WTC11 (cell line): ENCODE results near the gene MSL1. TPM values are rescaled to one million over a fixed set of nuclear protein-coding genes. Genes with fewer than 3 reads are reported as not detected.

Experiments used
- ATAC-seq: fragments of 200-7000 bp; cut with Tn5 transposase; 2 replicates; pipeline ENCODE4 v1.10.0; 2021; ENCODE audit warnings: mild to moderate bottlenecking, moderate library complexity
- CTCF ChIA-PET: fragments of 300-600 bp; sonication (Branson Sonifier 250); formaldehyde crosslinking; loops from one replicate; lab custom pipeline; 2021; ENCODE audit warnings: antibody characterized with exemption; lab: Charles Lee
- POLR2A ChIA-PET: fragments of 350-600 bp; sonication (Branson Sonifier 250); formaldehyde crosslinking; loops from one replicate; lab custom pipeline; 2021; ENCODE audit warnings: antibody characterized with exemption; lab: Charles Lee
- DNase-seq: peaks from one replicate; pipeline ENCODE4 v3.0.0; 2021; ENCODE audit warnings: low spot score
- H3K27ac Mint-ChIP-seq: 2 replicates; pipeline ENCODE4 v1.8.0; 2021; ENCODE audit warnings: mixed read lengths
- H3K27me3 Mint-ChIP-seq: 2 replicates; pipeline ENCODE4 v1.8.0; 2021; ENCODE audit warnings: low read depth, mild to moderate bottlenecking, moderate library complexity, mixed read lengths
- H3K36me3 Mint-ChIP-seq: 2 replicates; pipeline ENCODE4 v1.8.0; 2021; ENCODE audit warnings: mixed read lengths
- H3K4me1 Mint-ChIP-seq: 2 replicates; pipeline ENCODE4 v1.8.0; 2022; ENCODE audit warnings: mixed read lengths
- H3K4me3 Mint-ChIP-seq: 2 replicates; pipeline ENCODE4 v1.8.0; 2021; ENCODE audit warnings: mild to moderate bottlenecking, moderate library complexity, mixed read lengths
- H3K9me3 Mint-ChIP-seq: 2 replicates; pipeline ENCODE4 v1.8.0; 2021; ENCODE audit warnings: mixed read lengths
- ARID4B ChIP-seq: sonication (generic); formaldehyde crosslinking; IDR thresholded peaks from 2 replicates; pipeline ENCODE4 v1.8.0; 2023; ENCODE audit warnings: missing genetic modification reagents, mild to moderate bottlenecking, borderline replicate concordance
- CREB1 ChIP-seq: sonication (generic); formaldehyde crosslinking; IDR thresholded peaks from 2 replicates; pipeline ENCODE4 v1.8.0; 2023; ENCODE audit warnings: mild to moderate bottlenecking, missing genetic modification reagents
- E2F4 ChIP-seq: sonication (generic); formaldehyde crosslinking; IDR thresholded peaks from 2 replicates; pipeline ENCODE4 v1.8.1; 2022; ENCODE audit warnings: low read depth, mild to moderate bottlenecking, moderate library complexity, missing genetic modification reagents, borderline replicate concordance
- ESRRA ChIP-seq: sonication (generic); formaldehyde crosslinking; IDR thresholded peaks from 2 replicates; pipeline ENCODE4 v1.8.1; 2022; ENCODE audit warnings: mild to moderate bottlenecking, missing genetic modification reagents, borderline replicate concordance
- ETV6 ChIP-seq: sonication (generic); formaldehyde crosslinking; IDR thresholded peaks from 2 replicates; pipeline ENCODE4 v1.8.1; 2022; ENCODE audit warnings: mild to moderate bottlenecking, missing genetic modification reagents
- FOXJ3 ChIP-seq: sonication (generic); formaldehyde crosslinking; IDR thresholded peaks from 2 replicates; pipeline ENCODE4 v1.9.0; 2021; ENCODE audit warnings: missing genetic modification reagents, mild to moderate bottlenecking, borderline replicate concordance
- FOXK1 ChIP-seq: sonication (generic); formaldehyde crosslinking; IDR thresholded peaks from 2 replicates; pipeline ENCODE4 v1.8.0; 2022; ENCODE audit warnings: mild to moderate bottlenecking, moderate library complexity, missing genetic modification reagents
- GABPB1 ChIP-seq: sonication (generic); formaldehyde crosslinking; IDR thresholded peaks from 2 replicates; pipeline ENCODE4 v1.8.1; 2023; ENCODE audit warnings: mild to moderate bottlenecking, missing genetic modification reagents
- GRHL2 ChIP-seq: fragments of 250-450 bp; sonication (Bioruptor Pico); IDR thresholded peaks from 2 replicates; pipeline ENCODE4 v1.8.0; 2022; ENCODE audit warnings: mild to moderate bottlenecking, moderate library complexity; ENCODE audit not compliant: insufficient replicate concordance, severe bottlenecking
- JAZF1 ChIP-seq: fragments of 250-450 bp; sonication (Bioruptor Pico); IDR thresholded peaks from 2 replicates; pipeline ENCODE4 v1.9.0; 2021; ENCODE audit warnings: moderate library complexity, mild to moderate bottlenecking, inconsistent platforms
- NFATC4 ChIP-seq: fragments of 250-450 bp; sonication (Bioruptor Pico); IDR thresholded peaks from 2 replicates; pipeline ENCODE4 v1.9.0; 2021; ENCODE audit warnings: mild to moderate bottlenecking
- NR2C2 ChIP-seq: sonication (generic); formaldehyde crosslinking; IDR thresholded peaks from 2 replicates; pipeline ENCODE4 v1.8.0; 2022; ENCODE audit warnings: mild to moderate bottlenecking, missing genetic modification reagents
- SMAD4 ChIP-seq: sonication (generic); formaldehyde crosslinking; IDR thresholded peaks from 2 replicates; pipeline ENCODE4 v1.8.0; 2022; ENCODE audit warnings: mild to moderate bottlenecking, missing genetic modification reagents
- TP53 ChIP-seq: sonication (generic); formaldehyde crosslinking; IDR thresholded peaks from 2 replicates; pipeline ENCODE4 v1.8.1; 2023; ENCODE audit warnings: mild to moderate bottlenecking, missing genetic modification reagents
- ZNF512 ChIP-seq: sonication (generic); formaldehyde crosslinking; IDR thresholded peaks from 2 replicates; pipeline ENCODE4 v1.8.1; 2022; ENCODE audit warnings: missing genetic modification reagents, borderline replicate concordance
- total RNA-seq: library from RNA; stranded (reverse); gene quantifications from 3 replicates; pipeline ENCODE4 v1.2.3, GENCODE V29; 2021
- TF ChIP-seq, protein P1 (sequence below): sonication (generic); formaldehyde crosslinking; IDR thresholded peaks from 2 replicates; pipeline ENCODE4 v1.8.0; 2023; ENCODE audit warnings: missing genetic modification reagents
- TF ChIP-seq, protein P2 (sequence below): sonication (generic); formaldehyde crosslinking; IDR thresholded peaks from 2 replicates; pipeline ENCODE4 v1.8.0; 2022; ENCODE audit warnings: mild to moderate bottlenecking, missing genetic modification reagents
- TF ChIP-seq, protein P3 (sequence below): sonication (generic); formaldehyde crosslinking; IDR thresholded peaks from 2 replicates; pipeline ENCODE4 v1.8.0; 2022; ENCODE audit warnings: mild to moderate bottlenecking, missing genetic modification reagents

The MSL1 gene
- total RNA-seq, 1 experiment from 2014 or later = 78.1 TPM

GRCh38 chr17:40113907-40114245 lies 7.9 kb upstream of the MSL1 start:
- peaks cover 71% of the 10 kb centered on the region for H3K4me1 Mint-ChIP-seq
- DNase-seq = no peak
- H3K4me3 Mint-ChIP-seq = peak overlapping the region; percentile 58
- no peaks in the 10 kb centered on the region for H3K9me3 Mint-ChIP-seq
- H3K27me3 Mint-ChIP-seq = no peaks in the 10 kb centered on the region
- H3K36me3 Mint-ChIP-seq = no peaks in the 10 kb centered on the region
- ATAC-seq = no peak
- POLR2A ChIA-PET = interaction anchor here (0.5 to 5.7 kb wide), 11 partner anchors 8 to 181 kb away, joined by 3 to 56 read pairs (median 9); partner anchors contain the start of genes CASC3, CDC6, MSL1 and NR1D1
- TF ChIP-seq CREB1 (no peak), GABPB1 (0 out of 2 replicates have a peak, but pooled peaks have one; percentile 33)
- TF ChIP-seq, all 79 proteins: peak for 1
- peak overlapping the region; percentile 98 for H3K27ac Mint-ChIP-seq
- CTCF ChIA-PET = interaction anchor here (0.6 to 6.7 kb wide), 35 partner anchors 8 to 419 kb away, joined by 3 to 185 read pairs (median 12); partner anchors contain the start of genes CASC3, CSF3, MED24 and MSL1

- no peak for TF ChIP-seq ESRRA (CRISPR knock-in tag)
- no peak for TF ChIP-seq NFATC4 (CRISPR knock-in tag)
- no peak for TF ChIP-seq ETV6
- TF ChIP-seq, protein P1, sequence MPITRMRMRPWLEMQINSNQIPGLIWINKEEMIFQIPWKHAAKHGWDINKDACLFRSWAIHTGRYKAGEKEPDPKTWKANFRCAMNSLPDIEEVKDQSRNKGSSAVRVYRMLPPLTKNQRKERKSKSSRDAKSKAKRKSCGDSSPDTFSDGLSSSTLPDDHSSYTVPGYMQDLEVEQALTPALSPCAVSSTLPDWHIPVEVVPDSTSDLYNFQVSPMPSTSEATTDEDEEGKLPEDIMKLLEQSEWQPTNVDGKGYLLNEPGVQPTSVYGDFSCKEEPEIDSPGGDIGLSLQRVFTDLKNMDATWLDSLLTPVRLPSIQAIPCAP = no peak
- no peak for TF ChIP-seq E2F4 (CRISPR knock-in tag)
- TF ChIP-seq JAZF1 = no peak
- TF ChIP-seq GRHL2 (CRISPR knock-in tag) = no peak
- TF ChIP-seq, protein P2, sequence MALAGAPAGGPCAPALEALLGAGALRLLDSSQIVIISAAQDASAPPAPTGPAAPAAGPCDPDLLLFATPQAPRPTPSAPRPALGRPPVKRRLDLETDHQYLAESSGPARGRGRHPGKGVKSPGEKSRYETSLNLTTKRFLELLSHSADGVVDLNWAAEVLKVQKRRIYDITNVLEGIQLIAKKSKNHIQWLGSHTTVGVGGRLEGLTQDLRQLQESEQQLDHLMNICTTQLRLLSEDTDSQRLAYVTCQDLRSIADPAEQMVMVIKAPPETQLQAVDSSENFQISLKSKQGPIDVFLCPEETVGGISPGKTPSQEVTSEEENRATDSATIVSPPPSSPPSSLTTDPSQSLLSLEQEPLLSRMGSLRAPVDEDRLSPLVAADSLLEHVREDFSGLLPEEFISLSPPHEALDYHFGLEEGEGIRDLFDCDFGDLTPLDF (CRISPR knock-in tag) = no peak
- no peak for TF ChIP-seq NR2C2 (CRISPR knock-in tag)
- no peak for TF ChIP-seq ZNF512
- no peak for TF ChIP-seq SMAD4
- no peak for TF ChIP-seq FOXJ3
- TF ChIP-seq ARID4B (CRISPR knock-in tag) = no peak
- no peak for TF ChIP-seq FOXK1
- no peak for TF ChIP-seq TP53 (CRISPR knock-in tag)
- TF ChIP-seq, protein P3, sequence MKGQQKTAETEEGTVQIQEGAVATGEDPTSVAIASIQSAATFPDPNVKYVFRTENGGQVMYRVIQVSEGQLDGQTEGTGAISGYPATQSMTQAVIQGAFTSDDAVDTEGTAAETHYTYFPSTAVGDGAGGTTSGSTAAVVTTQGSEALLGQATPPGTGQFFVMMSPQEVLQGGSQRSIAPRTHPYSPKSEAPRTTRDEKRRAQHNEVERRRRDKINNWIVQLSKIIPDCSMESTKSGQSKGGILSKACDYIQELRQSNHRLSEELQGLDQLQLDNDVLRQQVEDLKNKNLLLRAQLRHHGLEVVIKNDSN = no peak
- ChIA-PET CTCF (interaction anchor here (1.0 to 6.7 kb wide), 6 partner anchors 15 to 104 kb away, joined by 3 to 185 read pairs (median 61); partner anchors contain the start of genes NR1D1 and WIPF2), POLR2A (interaction anchor here (1.0 to 5.7 kb wide), 3 partner anchors 10 to 25 kb away, joined by 3 to 56 read pairs (median 17); partner anchors contain the start of genes CASC3 and NR1D1)
- H3K4me3 Mint-ChIP-seq = no peak overlapping the region
- no peaks in the 10 kb centered on the region for H3K27me3 Mint-ChIP-seq
- DNase-seq = no peak
- ATAC-seq = no peak
- no peaks in the 10 kb centered on the region for H3K9me3 Mint-ChIP-seq
- H3K36me3 Mint-ChIP-seq = no peaks in the 10 kb centered on the region
- peaks cover 62% of the 10 kb centered on the region for H3K4me1 Mint-ChIP-seq
- peak overlapping the region; percentile 77; the same call in 1 of the 2 replicates for H3K27ac Mint-ChIP-seq
Observed at GRCh38 chr17:40115101-40115436, 6.7 kb upstream of the MSL1 start.
